HFFc6 (cell line): ENCODE measurements around the gene PML. TPM values are rescaled to one million over a fixed set of nuclear protein-coding genes. Genes with fewer than 3 reads are reported as not detected.

Source experiments
- DNase-seq: peaks from one replicate; pipeline ENCODE4 v3.0.0-alpha.2; 2018
- H3K27ac Mint-ChIP-seq: 2 replicates; pipeline ENCODE4 v1.8.0; 2020; ENCODE audit warnings: mild to moderate bottlenecking, mixed read lengths
- H3K27me3 Mint-ChIP-seq: 2 replicates; pipeline ENCODE4 v1.8.0; 2021; ENCODE audit warnings: mild to moderate bottlenecking, moderate library complexity, mixed read lengths; ENCODE audit not compliant: insufficient read depth
- H3K36me3 Mint-ChIP-seq: 2 replicates; pipeline ENCODE4 v1.8.0; 2021; ENCODE audit warnings: low read depth, mixed read lengths
- H3K4me1 Mint-ChIP-seq: 2 replicates; pipeline ENCODE4 v1.8.0; 2020; ENCODE audit warnings: low read depth, mixed read lengths
- H3K4me3 Mint-ChIP-seq: 2 replicates; pipeline ENCODE4 v1.8.0; 2020; ENCODE audit warnings: mild to moderate bottlenecking, moderate library complexity, mixed read lengths
- H3K9me3 Mint-ChIP-seq: 2 replicates; pipeline ENCODE4 v1.8.0; 2020; ENCODE audit warnings: mild to moderate bottlenecking, mixed read lengths
- total RNA-seq, 6 experiments: library from RNA; stranded (reverse); fragmentation: NEBNext Ultra II Directional; extraction: Animal tissue kit (Norgen Biotek cat#: 25700); gene quantifications; 2 replicates in 1 of 6; 3 replicates in 5 of 6; pipeline ENCODE4 v1.2.3, GENCODE V29; 2021
- TF ChIP-seq, protein P1 (sequence below): fragments of 200-600 bp; sonication (generic); IDR thresholded peaks from 2 replicates; pipeline ENCODE4 v1.5.0; 2021; ENCODE audit warnings: antibody characterized with exemption, mild to moderate bottlenecking

Gene PML
- total RNA-seq, 6 experiments from 2014 or later = 45.2 to 51.8 (median 47.5) TPM

DNA sequence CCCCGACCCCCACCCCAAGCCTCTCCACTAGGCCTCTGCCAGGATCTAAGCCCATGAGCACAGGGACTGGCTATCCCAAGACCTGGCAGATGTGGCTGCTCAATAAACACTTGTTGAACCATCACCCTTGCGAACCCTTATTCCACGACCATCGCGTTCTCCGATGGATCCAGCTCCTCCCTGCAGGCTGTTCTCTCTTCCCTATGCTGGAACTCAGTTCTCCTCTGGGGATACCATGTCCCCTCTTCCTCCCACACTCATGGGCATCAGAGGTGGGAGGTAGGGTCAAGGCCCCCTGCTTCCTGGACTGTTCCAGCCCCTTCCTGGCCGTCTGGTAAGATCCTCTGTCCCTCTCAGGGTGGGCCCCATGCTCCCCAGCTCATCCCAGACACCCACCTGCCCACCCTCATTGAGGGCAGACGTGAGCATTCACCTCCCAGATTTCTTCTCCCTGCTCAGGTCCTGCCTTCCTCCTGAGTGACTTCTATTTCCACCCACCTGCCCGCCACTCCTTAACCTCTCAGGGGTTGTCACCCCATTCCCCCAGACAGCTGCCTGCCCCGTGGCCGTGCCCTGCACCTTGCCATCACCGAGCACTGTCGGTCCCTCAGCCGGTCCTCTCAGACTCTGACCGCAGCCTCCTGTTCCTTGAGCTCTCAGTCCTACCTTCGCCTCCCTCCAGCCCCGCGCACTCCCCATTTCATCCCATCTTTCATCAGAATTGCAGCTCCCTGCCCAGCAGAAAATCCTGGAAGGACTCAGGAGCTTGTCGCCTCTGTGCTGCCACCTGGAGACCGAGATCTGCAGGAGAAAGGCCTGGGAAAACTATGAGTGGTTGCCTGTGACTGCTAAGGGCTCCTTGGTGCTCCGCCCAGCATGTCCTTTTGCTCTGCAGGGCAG is 42.0 kb downstream of the PML start:
- Mint-ChIP-seq H3K4me3 (no peak overlapping the region), H3K9me3 (peaks cover 5% of the 10 kb centered on the region), H3K36me3 (peaks cover 20% of the 10 kb centered on the region), H3K27ac (peak overlapping the region; percentile 49; the same call in 1 of the 2 replicates), H3K4me1 (peaks cover 50% of the 10 kb centered on the region), H3K27me3 (peaks cover 4% of the 10 kb centered on the region)
- DNase-seq = peak; percentile 52
- TF ChIP-seq, protein P1, sequence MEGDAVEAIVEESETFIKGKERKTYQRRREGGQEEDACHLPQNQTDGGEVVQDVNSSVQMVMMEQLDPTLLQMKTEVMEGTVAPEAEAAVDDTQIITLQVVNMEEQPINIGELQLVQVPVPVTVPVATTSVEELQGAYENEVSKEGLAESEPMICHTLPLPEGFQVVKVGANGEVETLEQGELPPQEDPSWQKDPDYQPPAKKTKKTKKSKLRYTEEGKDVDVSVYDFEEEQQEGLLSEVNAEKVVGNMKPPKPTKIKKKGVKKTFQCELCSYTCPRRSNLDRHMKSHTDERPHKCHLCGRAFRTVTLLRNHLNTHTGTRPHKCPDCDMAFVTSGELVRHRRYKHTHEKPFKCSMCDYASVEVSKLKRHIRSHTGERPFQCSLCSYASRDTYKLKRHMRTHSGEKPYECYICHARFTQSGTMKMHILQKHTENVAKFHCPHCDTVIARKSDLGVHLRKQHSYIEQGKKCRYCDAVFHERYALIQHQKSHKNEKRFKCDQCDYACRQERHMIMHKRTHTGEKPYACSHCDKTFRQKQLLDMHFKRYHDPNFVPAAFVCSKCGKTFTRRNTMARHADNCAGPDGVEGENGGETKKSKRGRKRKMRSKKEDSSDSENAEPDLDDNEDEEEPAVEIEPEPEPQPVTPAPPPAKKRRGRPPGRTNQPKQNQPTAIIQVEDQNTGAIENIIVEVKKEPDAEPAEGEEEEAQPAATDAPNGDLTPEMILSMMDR = peak; percentile 74

DNA sequence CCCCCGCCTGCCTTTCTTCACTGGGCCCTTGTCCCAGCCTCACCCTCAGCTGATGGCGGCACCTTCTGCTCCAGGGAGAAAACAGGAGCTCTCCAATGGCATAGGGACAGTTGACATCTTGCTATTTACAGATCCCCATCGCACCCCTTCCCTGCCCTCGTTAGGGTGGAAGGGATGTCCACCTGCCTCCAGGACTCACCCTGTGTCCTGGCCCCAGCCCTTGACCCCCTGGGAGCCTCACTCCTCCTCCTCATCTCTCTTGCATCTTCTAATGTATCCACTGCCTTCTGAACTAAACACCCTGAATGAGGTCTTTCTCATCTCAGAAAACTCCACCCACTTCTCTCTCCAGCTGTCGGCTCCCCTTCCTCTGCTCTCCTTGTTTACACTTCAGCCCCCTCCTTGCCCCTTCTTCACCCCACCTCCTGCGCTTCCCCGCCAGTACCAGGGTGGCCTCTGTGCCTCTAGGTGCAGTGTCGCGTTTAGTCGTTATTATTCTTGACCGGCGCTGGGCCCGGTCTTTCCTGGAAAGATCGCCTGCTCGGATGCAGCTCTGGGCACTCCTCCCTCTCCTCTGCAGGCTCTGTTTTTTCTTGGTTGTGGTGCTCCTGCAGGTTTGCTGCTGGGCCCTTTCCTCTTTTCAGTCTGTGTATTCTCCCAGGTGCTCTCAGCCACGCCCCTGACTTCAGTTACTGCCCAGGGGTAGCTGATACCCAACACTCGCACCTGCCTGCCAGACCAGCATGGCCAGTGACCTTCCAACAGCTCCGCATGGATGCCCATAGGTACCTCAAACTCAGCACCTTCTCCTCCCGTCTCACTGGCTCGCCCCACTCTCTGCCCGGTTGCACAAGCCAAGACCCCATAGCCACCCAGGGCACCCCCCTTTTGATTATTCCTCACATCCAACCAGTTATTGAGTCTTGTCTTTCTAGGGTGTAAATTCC is 42.9 kb downstream of the PML start:
- H3K9me3 Mint-ChIP-seq = peaks cover 5% of the 10 kb centered on the region
- no peak overlapping the region for H3K4me3 Mint-ChIP-seq
- H3K4me1 Mint-ChIP-seq = peaks cover 59% of the 10 kb centered on the region
- peaks cover 4% of the 10 kb centered on the region for H3K27me3 Mint-ChIP-seq
- peaks cover 26% of the 10 kb centered on the region for H3K36me3 Mint-ChIP-seq
- TF ChIP-seq, protein P1 = peak; percentile 29; the same call in 1 of the 2 replicates
- H3K27ac Mint-ChIP-seq = peak overlapping the region; percentile 13; the same call in 1 of the 2 replicates
- no peak for DNase-seq

DNA sequence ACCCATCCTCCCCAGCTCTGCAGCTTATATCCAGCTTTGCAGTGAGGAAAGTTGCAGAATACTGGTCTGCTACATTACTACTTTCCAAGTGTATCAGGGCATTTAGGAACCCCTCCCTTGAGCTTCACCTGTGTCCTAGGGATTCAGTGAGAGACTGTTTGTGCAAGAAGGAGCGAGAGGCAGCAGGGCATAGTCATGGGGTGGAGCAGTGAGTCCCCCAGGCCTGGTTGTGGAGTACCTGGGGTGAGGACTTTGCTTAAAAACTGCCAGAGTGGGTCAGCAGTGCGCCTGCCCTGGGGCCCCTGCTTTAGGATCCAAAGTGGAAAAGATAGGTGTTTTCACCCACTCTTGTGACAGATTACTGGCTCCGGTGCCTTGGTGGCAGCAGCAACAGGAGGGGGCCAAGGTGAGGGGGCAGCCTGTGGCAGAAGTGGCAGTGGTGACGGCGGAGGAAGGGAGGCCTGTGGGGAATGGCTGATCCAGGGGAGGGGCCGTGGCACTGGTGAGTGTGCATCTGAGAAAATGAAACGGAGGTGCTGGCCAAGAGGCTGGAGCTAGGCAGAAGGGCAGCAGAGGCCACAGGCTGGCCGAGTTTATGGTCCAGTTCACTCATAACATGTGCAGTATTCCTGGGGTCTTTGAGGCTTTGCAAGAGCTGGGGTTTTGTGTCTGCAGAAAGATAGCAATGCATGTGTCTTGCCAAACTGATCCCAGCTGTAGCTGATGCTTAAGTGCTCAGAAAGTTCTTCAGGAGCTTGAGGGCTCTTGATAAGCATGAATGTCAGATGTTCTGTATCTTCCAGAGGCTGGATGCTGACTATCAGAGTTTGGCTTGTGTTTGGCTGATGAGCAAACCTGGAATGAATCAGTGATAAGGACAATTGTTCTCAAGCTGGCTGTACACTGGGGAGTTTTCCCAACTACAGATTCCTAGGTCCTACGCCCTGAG is 44.5 kb downstream of the PML start:
- Mint-ChIP-seq H3K4me1 (peaks cover 62% of the 10 kb centered on the region), H3K9me3 (peaks cover 5% of the 10 kb centered on the region), H3K36me3 (peaks cover 30% of the 10 kb centered on the region), H3K27ac (peak overlapping the region; percentile 94), H3K4me3 (peak overlapping the region; percentile 78), H3K27me3 (peaks cover 4% of the 10 kb centered on the region)
- TF ChIP-seq, protein P1 = no peak
- DNase-seq = peak; percentile 27

DNA sequence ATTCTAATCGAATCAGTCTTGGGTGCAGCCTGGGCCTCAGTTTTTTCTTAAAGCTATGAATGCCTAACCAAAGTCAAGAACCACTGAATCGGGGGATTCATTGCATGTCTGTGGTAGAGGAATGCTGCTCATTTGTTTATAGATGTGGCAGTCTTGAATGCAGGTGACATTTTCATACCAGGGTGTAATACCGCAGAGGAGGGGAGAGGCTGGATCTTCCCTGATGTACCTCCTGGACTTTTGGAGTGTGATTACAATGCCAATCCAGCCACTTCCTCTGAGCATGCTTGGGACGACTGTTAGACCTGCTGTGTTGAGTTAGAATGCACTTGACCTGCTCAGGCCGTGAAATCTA is 45.1 kb downstream of the PML start:
- Mint-ChIP-seq H3K9me3 (peaks cover 5% of the 10 kb centered on the region), H3K4me3 (peak overlapping the region; percentile 78), H3K27ac (peak overlapping the region; percentile 94), H3K27me3 (peaks cover 4% of the 10 kb centered on the region), H3K4me1 (peaks cover 62% of the 10 kb centered on the region), H3K36me3 (peaks cover 25% of the 10 kb centered on the region)
- no peak for DNase-seq
- TF ChIP-seq, protein P1 = no peak
